GM21576 (cell line): Measurements from ENCODE around the gene PRH1.

Source experiments
- ATAC-seq: cut with Tn5 transposase; IDR thresholded peaks from one replicate; pipeline ENCODE4 v1.9.1; 2021; ENCODE audit warnings: mild to moderate bottlenecking, moderate library complexity; ENCODE audit not compliant: unreplicated experiment

The PRH1 gene

GRCh38 chr12:10847744-10848143 is 36.3 kb downstream of the PRH1 start:
- no peak for ATAC-seq

- ATAC-seq: no peak
Measured at GRCh38 chr12:10842862-10843261, 41.2 kb downstream of the PRH1 start.

GRCh38 chr12:10838461-10838860 is 45.6 kb downstream of the PRH1 start:
- no peak for ATAC-seq
